Ascending aorta (tissue), 2 donors: ENCODE results near the gene TESK2. TPM values are rescaled to one million over a fixed set of nuclear protein-coding genes. Genes with fewer than 3 reads are reported as not detected.

ENCODE experiments used
- DNase-seq, 2 donors: peaks; one replicate each; pipeline ENCODE4 v3.0.0-alpha.2; 2019; ENCODE audit warnings: low spot score in 2 of 2
- H3K27ac ChIP-seq, 2 donors: fragments of 200-600 bp; sonication (generic); one replicate each; pipeline ENCODE4 v1.5.1; 2016 to 2017; ENCODE audit warnings: mild to moderate bottlenecking in 1 of 2
- H3K27me3 ChIP-seq: fragments of 200-600 bp; sonication (generic); one replicate; pipeline ENCODE4 v1.5.1; 2017
- H3K36me3 ChIP-seq, 2 donors: fragments of 200-600 bp; sonication (generic); one replicate each; pipeline ENCODE4 v1.5.1; 2016
- H3K4me1 ChIP-seq, 2 donors: fragments of 200-600 bp; sonication (generic); one replicate each; pipeline ENCODE4 v1.5.1; 2016 to 2017; ENCODE audit warnings: mild to moderate bottlenecking in 1 of 2
- H3K4me3 ChIP-seq, 2 donors: fragments of 200-600 bp; sonication (generic); one replicate each; pipeline ENCODE4 v1.5.1; 2016 to 2017; ENCODE audit warnings: mild to moderate bottlenecking in 1 of 2
- H3K9me3 ChIP-seq, 2 donors: fragments of 200-600 bp; sonication (generic); one replicate each; pipeline ENCODE4 v1.5.1; 2016
- intact Hi-C: fragments of 100-400 bp; cut with DNase I; formaldehyde crosslinking; loops from one replicate; pipeline ENCODE4 v1.15.1; 2023
- total RNA-seq: library from RNA; depleted of rRNA; stranded (reverse); fragments of >200 nt; gene quantifications from one replicate; pipeline ENCODE4 v1.1.0, GENCODE V29; 2016
- TF ChIP-seq, protein P1 (sequence below), 3 experiments: fragments of 200-600 bp in 2 of 3; fragments of 450-650 bp in 1 of 3; sonication (generic) in 2 of 3; IDR thresholded peaks; one replicate each; pipeline ENCODE4 v1.5.1; 2016 to 2019; ENCODE audit warnings: antibody characterized with exemption in 3 of 3, mild to moderate bottlenecking in 1 of 3, moderate library complexity in 1 of 3

TESK2 gene
- total RNA-seq, 1 donor from 2014 or later: 0.32 TPM

DNA sequence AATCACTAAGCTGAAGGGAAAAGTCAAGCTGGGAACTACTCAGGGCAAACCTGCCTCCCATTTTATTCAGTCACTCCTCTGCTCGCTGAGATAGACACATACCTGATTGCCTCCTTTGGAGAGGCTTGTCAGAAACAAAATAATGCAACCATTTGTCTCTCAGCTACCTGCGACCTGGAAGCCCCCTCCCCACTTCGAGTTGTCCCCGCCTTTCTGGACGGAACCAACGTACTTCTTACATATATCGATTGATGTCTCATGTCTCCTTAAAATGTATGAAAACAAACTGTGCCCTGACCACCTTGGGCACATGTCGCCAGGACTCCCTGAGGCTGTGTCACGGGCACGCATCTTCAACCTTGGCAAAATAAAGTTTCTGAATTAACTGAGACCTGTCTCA is 185.7 kb downstream of the TESK2 start:
- peaks cover 0 to 3% of the 10 kb centered on the region in 2 donors for H3K4me1 ChIP-seq
- no peaks in the 10 kb centered on the region for H3K9me3 ChIP-seq
- intact Hi-C loops: no loop called here
- H3K4me3 ChIP-seq: no peak overlapping the region
- TF ChIP-seq, protein P1, sequence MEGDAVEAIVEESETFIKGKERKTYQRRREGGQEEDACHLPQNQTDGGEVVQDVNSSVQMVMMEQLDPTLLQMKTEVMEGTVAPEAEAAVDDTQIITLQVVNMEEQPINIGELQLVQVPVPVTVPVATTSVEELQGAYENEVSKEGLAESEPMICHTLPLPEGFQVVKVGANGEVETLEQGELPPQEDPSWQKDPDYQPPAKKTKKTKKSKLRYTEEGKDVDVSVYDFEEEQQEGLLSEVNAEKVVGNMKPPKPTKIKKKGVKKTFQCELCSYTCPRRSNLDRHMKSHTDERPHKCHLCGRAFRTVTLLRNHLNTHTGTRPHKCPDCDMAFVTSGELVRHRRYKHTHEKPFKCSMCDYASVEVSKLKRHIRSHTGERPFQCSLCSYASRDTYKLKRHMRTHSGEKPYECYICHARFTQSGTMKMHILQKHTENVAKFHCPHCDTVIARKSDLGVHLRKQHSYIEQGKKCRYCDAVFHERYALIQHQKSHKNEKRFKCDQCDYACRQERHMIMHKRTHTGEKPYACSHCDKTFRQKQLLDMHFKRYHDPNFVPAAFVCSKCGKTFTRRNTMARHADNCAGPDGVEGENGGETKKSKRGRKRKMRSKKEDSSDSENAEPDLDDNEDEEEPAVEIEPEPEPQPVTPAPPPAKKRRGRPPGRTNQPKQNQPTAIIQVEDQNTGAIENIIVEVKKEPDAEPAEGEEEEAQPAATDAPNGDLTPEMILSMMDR (IDR thresholded peaks at IDR 0.05): no peak
- H3K27ac ChIP-seq: no peak overlapping the region
- no peak for DNase-seq
- H3K27me3 ChIP-seq: no peaks in the 10 kb centered on the region
- H3K36me3 ChIP-seq: no peaks in the 10 kb centered on the region

DNA sequence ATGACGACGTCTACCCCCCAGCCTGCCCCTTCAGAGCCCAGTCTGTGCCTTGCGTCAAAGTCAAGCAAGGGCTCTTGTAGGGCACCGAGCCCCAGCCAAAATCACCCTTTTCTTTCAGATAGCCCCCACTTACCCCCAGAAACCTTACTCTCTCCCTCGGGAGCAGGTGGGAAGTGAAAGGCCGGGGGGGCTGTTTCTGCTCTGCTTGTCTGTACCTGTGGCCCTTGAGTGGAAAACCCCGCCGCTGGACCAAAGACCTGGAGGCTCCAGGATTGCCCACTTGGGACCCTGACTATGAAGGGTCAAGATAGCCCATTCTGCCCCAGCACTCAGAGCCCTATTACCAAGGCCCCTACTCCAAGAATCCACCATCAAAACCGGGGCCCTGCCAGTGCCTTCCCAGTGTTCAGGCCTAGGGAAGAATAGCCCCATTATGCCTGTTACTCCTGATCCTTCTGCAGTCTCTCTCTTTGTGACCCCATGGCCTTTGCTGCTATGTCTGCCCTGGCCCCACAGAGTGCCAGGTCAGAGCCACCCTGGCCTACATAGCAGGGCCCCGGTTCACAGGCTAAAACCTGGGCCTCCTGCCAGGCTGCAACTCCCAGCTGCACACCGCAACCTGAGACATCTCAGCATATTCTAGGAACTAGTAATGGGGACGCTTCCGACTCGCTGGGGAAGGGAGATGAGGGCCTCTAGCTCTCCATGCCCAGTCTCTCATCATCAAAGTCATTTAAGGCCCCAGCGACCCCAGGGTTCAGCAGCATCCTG is 186.5 kb downstream of the TESK2 start:
- Histone ChIP-seq H3K4me1 (peaks cover 0 to 3% of the 10 kb centered on the region in 2 donors), H3K4me3 (peak overlapping the region; percentile 69 to 80), H3K36me3 (no peaks in the 10 kb centered on the region), H3K9me3 (no peaks in the 10 kb centered on the region), H3K27ac (peak overlapping the region; percentile 74 to 82), H3K27me3 (no peaks in the 10 kb centered on the region)
- TF ChIP-seq, protein P1 (IDR thresholded peaks at IDR 0.05): no peak
- peak in 1 of 2 donors; percentile 67 for DNase-seq
- intact Hi-C loops: loop anchor here (5.0 kb wide), 6 partner anchors 97 to 672 kb away; partner anchors contain the start of genes GPBP1L1, RNU5D-1, RPS8 and TMEM69

DNA sequence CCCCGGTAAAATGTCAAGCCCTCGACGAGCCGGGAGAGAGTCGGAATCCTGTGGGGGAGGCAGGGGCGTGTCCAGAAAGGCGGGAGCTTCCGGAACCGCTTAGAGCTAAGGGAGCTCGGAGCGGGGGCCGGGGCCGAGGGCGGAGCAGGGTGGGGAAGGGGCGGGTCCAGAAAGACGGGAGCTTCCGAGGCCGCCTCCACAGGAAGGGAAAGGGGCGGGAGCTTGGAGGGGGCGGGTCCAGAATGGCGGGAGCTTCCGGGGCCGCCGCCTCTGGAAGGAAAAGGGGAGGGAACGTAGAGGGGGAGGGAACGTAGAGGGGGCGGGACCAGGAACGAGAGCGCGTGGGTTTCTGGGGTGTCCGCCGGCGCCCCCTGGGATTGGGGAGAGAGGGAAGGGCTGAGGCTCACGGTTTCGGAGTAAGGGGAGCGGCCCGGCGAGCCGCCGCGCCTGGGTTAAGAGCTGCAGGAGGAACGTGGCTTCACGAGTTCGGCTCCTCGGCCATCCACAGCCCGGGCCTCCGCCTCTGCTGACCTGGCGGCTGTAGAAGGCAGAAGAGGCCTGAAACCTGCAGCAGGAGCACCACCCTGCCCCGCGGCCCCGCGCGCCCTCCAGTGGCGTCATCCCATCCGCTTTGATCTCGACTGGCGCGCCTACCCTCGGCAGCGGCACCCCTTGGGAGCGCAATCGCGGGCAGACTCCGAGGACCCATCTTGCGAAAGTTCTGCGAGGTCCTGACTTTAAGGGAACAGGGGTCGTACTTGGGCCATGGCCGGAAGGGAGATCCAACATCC is 187.2 kb downstream of the TESK2 start:
- no peaks in the 10 kb centered on the region for H3K36me3 ChIP-seq
- DNase-seq: peak; percentile 89 to 99
- peak overlapping the region; percentile 82 to 88 for H3K27ac ChIP-seq
- intact Hi-C loops: loop anchor here (1.0 to 5.0 kb wide), 9 partner anchors 37 to 671 kb away; partner anchors contain the start of genes GPBP1L1, MUTYH, RNU5D-1 and RPS8
- no peaks in the 10 kb centered on the region for H3K27me3 ChIP-seq
- H3K9me3 ChIP-seq: no peaks in the 10 kb centered on the region
- H3K4me1 ChIP-seq: peaks cover 0 to 3% of the 10 kb centered on the region in 2 donors
- peak overlapping the region; percentile 69 to 80 for H3K4me3 ChIP-seq
- TF ChIP-seq, protein P1 (IDR thresholded peaks at IDR 0.05): peak; percentile 52 to 77 (median 65)

DNA sequence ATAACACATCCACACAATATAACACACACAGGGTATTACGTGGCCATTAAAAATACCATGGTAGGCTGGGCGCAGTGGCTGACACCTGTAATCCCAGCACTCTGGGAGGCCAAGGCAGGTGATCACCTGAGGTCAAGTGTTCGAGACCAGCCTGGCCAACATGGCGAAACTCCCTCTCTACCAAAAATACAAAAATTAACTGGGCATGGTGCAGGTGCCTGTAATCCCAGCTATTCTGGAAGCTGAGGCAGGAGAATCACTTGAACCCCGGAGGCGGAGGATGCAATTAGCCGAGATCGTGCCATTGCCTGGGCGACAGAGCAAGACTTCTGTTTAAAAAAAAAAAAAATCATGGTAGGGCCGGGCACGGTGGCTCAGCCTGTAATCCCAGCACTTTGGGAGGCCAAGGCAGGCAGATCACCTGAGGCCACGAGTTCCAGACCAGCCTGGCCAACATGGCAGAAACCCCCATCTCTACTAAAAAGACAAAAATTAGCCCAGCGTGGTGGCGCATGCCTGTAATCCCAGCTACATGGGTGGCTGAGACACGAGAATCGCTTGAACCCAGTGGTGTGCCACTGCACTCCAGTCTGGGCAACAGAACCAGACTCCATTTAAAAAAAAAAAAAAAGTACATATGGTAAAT is 188.3 kb downstream of the TESK2 start:
- peaks cover 0 to 3% of the 10 kb centered on the region in 2 donors for H3K4me1 ChIP-seq
- TF ChIP-seq, protein P1 (IDR thresholded peaks at IDR 0.05): no peak
- peak in 1 of 2 donors; percentile 34 for DNase-seq
- H3K36me3 ChIP-seq: no peaks in the 10 kb centered on the region
- intact Hi-C loops: loop anchor here (1.0 to 5.0 kb wide), 9 partner anchors 38 to 670 kb away; partner anchors contain the start of genes GPBP1L1, MUTYH, RNU5D-1 and RPS8
- peak overlapping the region; percentile 69 to 80 for H3K4me3 ChIP-seq
- H3K27ac ChIP-seq: peak overlapping the region; percentile 82 to 88
- H3K27me3 ChIP-seq: no peaks in the 10 kb centered on the region
- H3K9me3 ChIP-seq: no peaks in the 10 kb centered on the region

DNA sequence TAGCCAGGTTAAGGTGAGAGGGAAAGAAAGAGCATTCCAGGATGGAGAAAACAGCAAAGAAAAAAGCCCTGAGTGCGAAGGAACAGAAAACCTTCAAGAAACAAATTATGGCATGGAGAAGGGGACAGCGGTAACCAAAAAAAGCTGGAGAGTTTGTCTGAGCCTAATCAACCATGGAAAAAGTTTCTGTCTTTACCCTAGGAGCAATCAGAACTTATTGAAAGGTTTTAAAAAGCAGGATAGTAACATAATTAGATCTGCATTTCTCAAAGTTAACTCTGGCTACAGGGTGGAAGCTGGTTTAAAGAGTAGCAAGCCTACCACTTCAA is 190.3 kb downstream of the TESK2 start:
- H3K9me3 ChIP-seq: no peaks in the 10 kb centered on the region
- no peak overlapping the region for H3K27ac ChIP-seq
- no peak overlapping the region for H3K4me3 ChIP-seq
- no peak for DNase-seq
- peaks cover 0 to 3% of the 10 kb centered on the region in 2 donors for H3K4me1 ChIP-seq
- no peaks in the 10 kb centered on the region for H3K36me3 ChIP-seq
- TF ChIP-seq, protein P1 (IDR thresholded peaks at IDR 0.05): no peak
- no peaks in the 10 kb centered on the region for H3K27me3 ChIP-seq
- intact Hi-C loops: loop anchor here (1.0 to 5.0 kb wide), 7 partner anchors 93 to 668 kb away; partner anchors contain the start of genes GPBP1L1, RNU5D-1, RPS8 and TMEM69
